Transverse colon (tissue), 4 donors: ENCODE data around the gene LILRA6. TPM values are rescaled to one million over a fixed set of nuclear protein-coding genes. Genes with fewer than 3 reads are reported as not detected.

Experiments
- DNase-seq: peaks from one replicate; pipeline ENCODE4 v3.0.0-alpha.2; 2019
- H3K27ac ChIP-seq, 4 donors: fragments of 200-600 bp; sonication (generic); 2 replicates each; pipeline ENCODE4 v1.5.1; 2016 to 2018; ENCODE audit warnings: inconsistent platforms in 4 of 4
- H3K27me3 ChIP-seq: fragments of 200-600 bp; sonication (generic); 2 replicates; pipeline ENCODE4 v1.5.1; 2017; ENCODE audit warnings: inconsistent platforms
- H3K36me3 ChIP-seq, 4 donors: fragments of 200-600 bp; sonication (generic); 2 replicates each; pipeline ENCODE4 v1.5.1; 2017 to 2019; ENCODE audit warnings: inconsistent platforms in 4 of 4
- H3K4me1 ChIP-seq, 4 donors: fragments of 200-600 bp; sonication (generic); 2 replicates each; pipeline ENCODE4 v1.5.1; 2017 to 2020; ENCODE audit warnings: inconsistent platforms in 4 of 4
- H3K4me3 ChIP-seq, 4 donors: fragments of 200-600 bp; sonication (generic); 1 replicate in 1 of 4; 2 replicates in 3 of 4; pipeline versions ENCODE4 v1.5.1 to v1.6.1; 2017 to 2019; ENCODE audit warnings: inconsistent platforms in 4 of 4
- H3K9me3 ChIP-seq, 2 donors: fragments of 200-600 bp; sonication (generic); 2 replicates each; pipeline ENCODE4 v1.5.1; 2017 to 2019; ENCODE audit warnings: inconsistent platforms in 2 of 2
- CTCF ChIP-seq, 5 experiments: fragments of 200-600 bp in 3 of 5; fragments of 450-650 bp in 2 of 5; sonication (generic) in 3 of 5; IDR thresholded peaks; 1 replicate in 2 of 5; 2 replicates in 3 of 5; pipeline ENCODE4 v1.5.1; 2016 to 2017; ENCODE audit warnings: antibody characterized with exemption in 5 of 5, inconsistent platforms in 3 of 5, mild to moderate bottlenecking in 2 of 5, moderate library complexity in 1 of 5
- EP300 ChIP-seq: sonication (generic); formaldehyde crosslinking; IDR thresholded peaks from one replicate; pipeline ENCODE4 v1.6.1; 2017; ENCODE audit warnings: antibody characterized with exemption, low read depth
- POLR2A ChIP-seq: fragments of 450-650 bp; IDR thresholded peaks from one replicate; pipeline ENCODE4 v1.6.1; 2016; ENCODE audit warnings: antibody characterized with exemption, mild to moderate bottlenecking, moderate library complexity
- POLR2AphosphoS5 ChIP-seq, 3 donors: sonication (generic); formaldehyde crosslinking; IDR thresholded peaks; one replicate each; pipeline ENCODE4 v1.6.1; 2016; ENCODE audit warnings: antibody characterized with exemption in 3 of 3
- WGBS, 2 donors: methylation state at CpG; one replicate each; pipeline ENCODE4 v1.1.5; 2018; ENCODE audit warnings: low coverage in 1 of 2; 5-methylcytosine and 5-hydroxymethylcytosine counted together
- in situ Hi-C, 4 donors: fragments of 200-750 bp; cut with MboI; loops; one replicate each; pipeline versions ENCODE4 v1.15.0 to v1.15.1; 2017; ENCODE audit warnings: low sequenced_read_pairs in 3 of 4, low pct_ligation_motif_present in 1 of 4, low pct_unique_long_range_greater_than_20kb in 1 of 4
- intact Hi-C: fragments of 100-400 bp; cut with DNase I; formaldehyde crosslinking; loops from one replicate; pipeline ENCODE4 v1.15.1; 2023; ENCODE audit warnings: low total_unique reads
- total RNA-seq, 4 donors: library from RNA; depleted of rRNA; stranded (reverse); fragments of >200 nt; gene quantifications; one replicate each; pipeline ENCODE4 v1.1.0, GENCODE V29; 2016

LILRA6 gene
- total RNA-seq, 4 donors from 2014 or later, result 0.79 to 1.4 (median 1.1) TPM; not detected in 1

GRCh38 chr19:54254195-54254906, 11.8 kb upstream of the LILRA6 start:
- H3K27ac ChIP-seq, result no peak overlapping the region
- peaks cover 29% of the 10 kb centered on the region for H3K27me3 ChIP-seq
- no peak overlapping the region for H3K4me3 ChIP-seq
- DNase-seq, result no peak
- H3K36me3 ChIP-seq, result no peaks in the 10 kb centered on the region
- no peaks in the 10 kb centered on the region for H3K9me3 ChIP-seq
- in situ Hi-C loops, result no loop called here
- H3K4me1 ChIP-seq, result no peaks in the 10 kb centered on the region
- 43% methylated on average over 16 of the region's 17 CpGs; no CpG with 5 or more reads in 1 of the 2 donors for WGBS, 2 donors
- TF ChIP-seq CTCF (IDR thresholded peaks at IDR 0.05) (no peak), POLR2AphosphoS5 (IDR thresholded peaks at IDR 0.05) (no peak)
- intact Hi-C loops, result no loop called here

GRCh38 chr19:54253331-54254194, 11.0 kb upstream of the LILRA6 start:
- no peaks in the 10 kb centered on the region for H3K36me3 ChIP-seq
- in situ Hi-C loops (no loop called here), intact Hi-C loops (no loop called here)
- H3K4me1 ChIP-seq, result no peaks in the 10 kb centered on the region
- DNase-seq, result no peak
- 68% methylated on average over 23 of the region's 23 CpGs; no CpG with 5 or more reads in 1 of the 2 donors for WGBS, 2 donors
- no peak for TF ChIP-seq EP300
- no peak for TF ChIP-seq POLR2A
- TF ChIP-seq POLR2AphosphoS5 (IDR thresholded peaks at IDR 0.05), result no peak
- no peak for TF ChIP-seq CTCF (IDR thresholded peaks at IDR 0.05)
- H3K9me3 ChIP-seq, result no peaks in the 10 kb centered on the region
- H3K27me3 ChIP-seq, result peaks cover 29% of the 10 kb centered on the region
- no peak overlapping the region for H3K4me3 ChIP-seq
- H3K27ac ChIP-seq, result no peak overlapping the region

- intact Hi-C loops (no loop called here), in situ Hi-C loops (no loop called here)
- peaks cover 29% of the 10 kb centered on the region for H3K27me3 ChIP-seq
- H3K4me3 ChIP-seq, result no peak overlapping the region
- H3K36me3 ChIP-seq, result no peaks in the 10 kb centered on the region
- WGBS, 2 donors, result 74% methylated on average over 11 of the region's 11 CpGs; no CpG with 5 or more reads in 1 of the 2 donors
- TF ChIP-seq EP300, result no peak
- TF ChIP-seq CTCF (IDR thresholded peaks at IDR 0.05), result no peak
- no peak for TF ChIP-seq POLR2A
- TF ChIP-seq POLR2AphosphoS5 (IDR thresholded peaks at IDR 0.05), result no peak
- no peak for DNase-seq
- H3K27ac ChIP-seq, result no peak overlapping the region
- no peaks in the 10 kb centered on the region for H3K4me1 ChIP-seq
- no peaks in the 10 kb centered on the region for H3K9me3 ChIP-seq
Observed at GRCh38 chr19:54252845-54253244, 10.3 kb upstream of the LILRA6 start.

- no peak for TF ChIP-seq POLR2A
- no peak for TF ChIP-seq EP300
- no peak for TF ChIP-seq CTCF (IDR thresholded peaks at IDR 0.05)
- no peak for TF ChIP-seq POLR2AphosphoS5 (IDR thresholded peaks at IDR 0.05)
- intact Hi-C loops, result no loop called here
- H3K4me1 ChIP-seq, result no peaks in the 10 kb centered on the region
- in situ Hi-C loops, result no loop called here
- WGBS, 2 donors, result 67 to 88% methylated on average over 3 to 9 of the region's 9 CpGs
- no peak for DNase-seq
- no peaks in the 10 kb centered on the region for H3K36me3 ChIP-seq
- H3K4me3 ChIP-seq, result no peak overlapping the region
- peaks cover 29% of the 10 kb centered on the region for H3K27me3 ChIP-seq
- no peak overlapping the region for H3K27ac ChIP-seq
- H3K9me3 ChIP-seq, result no peaks in the 10 kb centered on the region
Observed at GRCh38 chr19:54252243-54252642, 9.7 kb upstream of the LILRA6 start.
